Fibroblast of lung (primary cell): ENCODE measurements around the gene ZNF385B.

Experiments
- EZH2 ChIP-seq: IDR thresholded peaks from 2 replicates; pipeline ENCODE4 v1.5.1; 2012; ENCODE audit warnings: low read length, control low read depth, mild to moderate bottlenecking; ENCODE audit errors: missing control alignments
- TF ChIP-seq, protein P1 (sequence below), 2 donors: IDR thresholded peaks in 1 of 2; conservative IDR thresholded peaks in 1 of 2; 1 replicate in 1 of 2; 2 replicates in 1 of 2; pipeline ENCODE4 v1.5.1; 2011 to 2012; ENCODE audit warnings: low read length in 2 of 2, control low read depth in 1 of 2, inconsistent platforms in 1 of 2, low read depth in 1 of 2, mild to moderate bottlenecking in 1 of 2

DNA sequence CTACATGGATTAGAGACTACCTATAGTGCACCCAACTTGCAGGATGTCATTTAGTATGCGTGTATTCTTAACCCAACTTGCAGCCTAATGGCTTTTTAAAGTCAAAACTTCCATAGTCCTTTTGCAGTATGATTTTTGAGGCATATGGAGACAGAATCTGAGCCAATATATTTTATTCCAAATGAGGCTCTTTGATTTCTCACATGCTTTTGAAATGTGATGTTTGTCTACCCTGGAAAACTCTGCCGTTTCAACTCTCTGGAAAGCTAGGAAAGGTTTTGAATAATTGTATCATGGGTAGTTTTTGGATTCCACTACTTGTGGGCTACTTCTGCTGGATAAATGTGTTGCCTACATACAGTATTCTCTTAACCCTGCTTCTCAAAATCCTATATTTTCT is 206.6 kb downstream of the ZNF385B start:
- no peak for TF ChIP-seq EZH2
- TF ChIP-seq, protein P1, sequence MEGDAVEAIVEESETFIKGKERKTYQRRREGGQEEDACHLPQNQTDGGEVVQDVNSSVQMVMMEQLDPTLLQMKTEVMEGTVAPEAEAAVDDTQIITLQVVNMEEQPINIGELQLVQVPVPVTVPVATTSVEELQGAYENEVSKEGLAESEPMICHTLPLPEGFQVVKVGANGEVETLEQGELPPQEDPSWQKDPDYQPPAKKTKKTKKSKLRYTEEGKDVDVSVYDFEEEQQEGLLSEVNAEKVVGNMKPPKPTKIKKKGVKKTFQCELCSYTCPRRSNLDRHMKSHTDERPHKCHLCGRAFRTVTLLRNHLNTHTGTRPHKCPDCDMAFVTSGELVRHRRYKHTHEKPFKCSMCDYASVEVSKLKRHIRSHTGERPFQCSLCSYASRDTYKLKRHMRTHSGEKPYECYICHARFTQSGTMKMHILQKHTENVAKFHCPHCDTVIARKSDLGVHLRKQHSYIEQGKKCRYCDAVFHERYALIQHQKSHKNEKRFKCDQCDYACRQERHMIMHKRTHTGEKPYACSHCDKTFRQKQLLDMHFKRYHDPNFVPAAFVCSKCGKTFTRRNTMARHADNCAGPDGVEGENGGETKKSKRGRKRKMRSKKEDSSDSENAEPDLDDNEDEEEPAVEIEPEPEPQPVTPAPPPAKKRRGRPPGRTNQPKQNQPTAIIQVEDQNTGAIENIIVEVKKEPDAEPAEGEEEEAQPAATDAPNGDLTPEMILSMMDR (conservative IDR thresholded peaks at IDR 0.05 in 1 of 2, IDR thresholded peaks at IDR 0.05 in 1 of 2; ENCODE audit: low read depth in 1 of 2, low read length in 2 of 2), result no peak
